ACHN (cell line): Measurements from ENCODE around the gene S100PBP.

ENCODE experiments used
- DNase-seq: peaks from one replicate; pipeline ENCODE4 v3.0.0-alpha.2; 2015
- in situ Hi-C: cut with HindIII; loops from 2 replicates; pipeline ENCODE4 v1.10.0; 2017; ENCODE audit warnings: low sequenced_read_pairs, low pct_ligation_motif_present, low pct_unique_long_range_greater_than_20kb

The S100PBP gene

DNA sequence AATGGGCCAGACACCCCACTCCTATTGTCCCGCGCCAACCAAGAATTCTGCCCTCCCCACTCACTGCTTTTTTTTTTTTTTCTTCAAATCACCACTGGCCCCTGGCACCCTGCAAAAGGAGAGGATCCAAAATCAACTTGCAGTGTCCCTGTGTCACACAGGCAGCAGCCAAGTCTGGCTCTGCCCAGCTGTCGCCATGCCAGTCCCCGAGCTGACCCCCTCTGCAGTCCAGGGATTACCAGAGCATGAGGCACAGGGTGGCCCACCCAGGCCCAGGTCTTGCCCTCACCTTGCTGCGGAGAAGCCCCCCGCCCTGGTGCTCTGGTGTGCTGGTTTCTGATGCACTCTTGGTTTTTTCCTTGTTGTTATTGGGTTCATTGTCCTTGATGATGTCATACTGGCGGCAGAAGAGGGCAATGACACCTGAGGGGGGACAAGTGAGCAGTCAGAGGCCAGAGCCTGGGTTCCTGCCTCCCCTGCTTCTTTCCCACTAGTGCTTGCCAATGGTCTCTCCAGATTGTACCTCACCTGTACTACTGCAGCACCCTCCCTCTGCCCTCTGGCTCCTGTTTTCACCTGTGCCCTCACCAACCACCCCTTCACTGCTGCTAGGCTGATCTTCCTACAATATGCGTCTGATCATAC lies 47.0 kb downstream of the S100PBP start:
- DNase-seq: no peak
- in situ Hi-C loops: no loop called here

GRCh38 chr1:32865639-32866405 lies 48.4 kb downstream of the S100PBP start:
- no peak for DNase-seq
- in situ Hi-C loops: no loop called here

DNA sequence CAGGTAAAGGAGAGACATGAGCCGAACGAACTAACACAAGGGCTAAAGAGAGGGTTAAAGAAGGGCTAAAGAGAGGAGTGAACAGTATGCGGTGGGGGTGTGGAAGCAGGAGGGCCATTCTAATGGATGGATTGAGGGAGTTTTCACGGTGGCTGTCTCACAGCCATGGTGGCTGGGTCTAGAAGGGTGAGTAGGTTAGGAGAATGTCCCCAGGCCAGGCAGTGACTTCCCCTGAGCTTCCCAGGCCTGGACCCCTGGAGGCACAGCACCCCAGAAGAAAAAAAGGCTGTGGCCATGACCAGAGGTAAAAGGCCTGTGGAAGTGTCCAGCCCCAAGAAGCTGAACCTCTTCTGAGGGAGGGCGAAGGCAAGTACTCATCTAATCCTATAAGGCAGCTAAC lies 49.7 kb downstream of the S100PBP start:
- no peak for DNase-seq
- in situ Hi-C loops: no loop called here

DNA sequence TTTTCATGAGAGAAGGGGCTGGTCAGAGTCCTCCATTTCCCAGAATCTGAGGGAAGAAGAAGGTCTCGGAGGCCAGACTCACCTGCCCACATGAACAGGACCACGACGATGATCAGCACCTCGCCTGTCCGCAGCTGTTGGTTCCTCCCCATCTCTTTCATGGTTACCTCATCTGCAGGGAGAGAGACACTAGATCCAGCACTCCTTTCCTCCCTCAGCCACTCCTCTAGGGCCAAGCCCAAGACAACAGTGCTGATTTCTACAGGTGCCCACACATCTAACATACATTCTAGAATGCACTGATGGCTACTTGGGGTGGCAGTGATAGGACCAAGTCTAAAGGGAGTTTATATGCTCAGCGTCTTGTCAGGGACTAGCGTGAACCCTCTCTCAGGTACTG lies 50.2 kb downstream of the S100PBP start:
- in situ Hi-C loops: no loop called here

DNA sequence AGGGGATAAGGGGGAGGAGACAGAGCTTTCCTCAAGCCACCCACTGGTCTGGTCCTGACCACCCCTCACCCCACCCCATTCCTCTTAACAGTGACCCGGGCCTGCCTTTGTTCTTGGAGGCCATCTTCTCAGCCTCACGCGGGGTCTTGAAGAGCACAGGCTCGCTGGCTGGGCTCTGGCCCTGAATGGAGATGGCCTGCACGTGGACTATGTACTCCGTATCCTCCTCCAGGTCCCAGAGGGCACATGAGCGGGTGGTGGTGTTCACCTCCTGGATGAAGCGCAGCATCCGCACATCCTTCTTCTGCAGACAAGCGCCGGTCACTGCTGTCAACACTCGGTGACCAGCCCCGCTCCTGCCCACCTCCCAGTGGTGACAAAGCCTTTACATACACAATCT lies 50.6 kb downstream of the S100PBP start:
- in situ Hi-C loops: no loop called here
- no peak for DNase-seq

More for the DNA sequence above, 50.2 kb downstream of the S100PBP start:
- DNase-seq: no peak

- in situ Hi-C loops: no loop called here
- DNase-seq: no peak
Measured at GRCh38 chr1:32868806-32869455, 51.5 kb downstream of the S100PBP start.

DNA sequence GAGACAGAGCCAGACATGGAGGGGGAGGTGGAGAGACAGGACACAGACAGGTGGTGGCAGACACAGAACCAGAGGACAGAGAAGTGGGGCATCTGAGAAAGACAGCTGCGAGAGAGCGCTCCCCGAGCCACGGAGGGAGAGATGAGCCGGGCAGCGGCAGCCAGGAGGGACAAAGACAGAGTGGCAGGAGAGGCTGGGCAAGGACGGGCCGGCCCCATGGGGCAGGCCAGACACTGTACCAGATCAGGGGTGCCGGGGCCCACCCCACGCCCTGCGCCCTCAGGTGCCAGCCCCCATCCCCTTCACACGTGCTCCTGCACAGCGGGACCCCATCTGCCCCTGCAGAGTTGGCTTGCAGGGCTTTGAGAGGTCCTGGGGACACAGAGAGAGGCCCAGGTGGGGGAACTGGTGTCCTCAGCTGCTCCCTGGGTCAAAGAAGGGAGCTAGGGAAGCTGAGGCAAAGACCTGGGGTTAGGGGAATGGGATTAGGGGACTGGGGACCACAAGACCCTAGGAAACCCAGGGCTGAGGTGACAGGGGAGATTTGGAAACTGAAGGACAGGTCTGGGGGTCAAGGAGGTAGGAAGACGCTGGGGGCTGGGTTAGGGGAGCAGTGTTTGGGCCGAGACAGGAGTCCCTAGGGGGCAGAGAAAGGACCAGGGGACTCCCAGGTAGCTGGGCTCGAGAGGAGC lies 52.6 kb downstream of the S100PBP start:
- no peak for DNase-seq
- in situ Hi-C loops: no loop called here

- DNase-seq: no peak
- in situ Hi-C loops: no loop called here
Measured at GRCh38 chr1:32870615-32871363, 53.3 kb downstream of the S100PBP start, which contains the start of gene FNDC5. Gene FNDC5 (minus strand): TSS chr1:32870912.

- in situ Hi-C loops: no loop called here
Measured at GRCh38 chr1:32871364-32872191, 54.1 kb downstream of the S100PBP start.

DNA sequence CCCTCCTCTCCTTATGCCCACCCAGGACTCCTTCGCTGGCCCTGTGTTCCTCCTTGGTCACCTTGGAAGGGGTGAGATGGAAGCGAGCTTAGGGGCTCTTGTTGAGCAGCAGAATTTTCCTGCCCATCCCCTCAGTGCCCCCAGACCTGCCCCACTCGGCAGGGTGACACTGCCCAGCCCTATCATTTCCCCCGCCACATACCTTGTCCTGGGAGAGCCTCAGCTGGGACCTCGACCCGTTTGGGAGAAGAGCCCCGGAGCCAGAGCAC lies 54.7 kb downstream of the S100PBP start:
- no peak for DNase-seq
- in situ Hi-C loops: no loop called here

More at GRCh38 chr1:32871364-32872191, 54.1 kb downstream of the S100PBP start:
- DNase-seq: no peak

- in situ Hi-C loops: no loop called here
- no peak for DNase-seq
Measured at GRCh38 chr1:32873484-32873883, 56.0 kb downstream of the S100PBP start.

DNA sequence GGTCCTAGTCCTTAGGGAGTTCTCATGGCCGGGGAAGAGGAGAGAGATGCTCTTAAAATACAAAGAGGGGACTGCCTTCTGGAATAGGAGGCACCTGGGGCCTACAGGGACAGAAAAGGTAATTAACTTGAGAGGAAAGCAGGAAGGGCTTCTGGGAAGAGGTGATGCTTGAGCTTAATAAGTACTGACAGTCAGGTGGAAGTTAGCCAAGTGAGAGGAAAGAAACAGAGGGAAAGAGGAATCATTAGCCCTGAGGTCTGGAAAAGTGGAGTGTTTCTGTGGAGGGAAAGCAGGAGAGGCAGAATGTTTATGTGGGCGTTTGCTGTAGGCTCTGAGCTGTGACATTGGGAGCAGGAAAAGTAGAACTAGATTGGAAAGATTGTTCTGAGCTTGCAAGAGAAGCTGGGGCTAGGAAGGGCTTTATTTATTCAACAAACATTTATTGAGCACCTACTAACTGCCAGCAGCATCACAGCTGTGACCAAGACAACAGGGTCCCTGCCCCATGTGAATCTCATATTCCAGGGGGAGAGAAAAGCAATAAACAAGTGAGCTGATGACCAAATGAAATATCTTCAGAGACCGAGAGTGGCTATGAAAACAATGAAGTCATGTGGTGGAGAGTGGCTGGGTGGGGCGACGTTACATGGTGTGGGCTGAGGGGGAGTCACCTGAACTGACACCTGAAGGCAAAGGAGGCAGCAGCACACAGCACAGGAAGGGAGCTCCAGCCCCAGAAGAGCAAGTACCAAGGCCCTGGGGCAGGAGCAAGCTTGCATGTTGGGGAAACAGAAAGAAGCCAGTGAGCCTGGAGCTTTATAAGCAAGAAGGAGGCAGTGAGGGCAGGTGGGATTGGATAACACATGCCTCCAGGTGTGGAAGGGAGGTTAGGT lies 57.7 kb downstream of the S100PBP start:
- no peak for DNase-seq
- in situ Hi-C loops: no loop called here

DNA sequence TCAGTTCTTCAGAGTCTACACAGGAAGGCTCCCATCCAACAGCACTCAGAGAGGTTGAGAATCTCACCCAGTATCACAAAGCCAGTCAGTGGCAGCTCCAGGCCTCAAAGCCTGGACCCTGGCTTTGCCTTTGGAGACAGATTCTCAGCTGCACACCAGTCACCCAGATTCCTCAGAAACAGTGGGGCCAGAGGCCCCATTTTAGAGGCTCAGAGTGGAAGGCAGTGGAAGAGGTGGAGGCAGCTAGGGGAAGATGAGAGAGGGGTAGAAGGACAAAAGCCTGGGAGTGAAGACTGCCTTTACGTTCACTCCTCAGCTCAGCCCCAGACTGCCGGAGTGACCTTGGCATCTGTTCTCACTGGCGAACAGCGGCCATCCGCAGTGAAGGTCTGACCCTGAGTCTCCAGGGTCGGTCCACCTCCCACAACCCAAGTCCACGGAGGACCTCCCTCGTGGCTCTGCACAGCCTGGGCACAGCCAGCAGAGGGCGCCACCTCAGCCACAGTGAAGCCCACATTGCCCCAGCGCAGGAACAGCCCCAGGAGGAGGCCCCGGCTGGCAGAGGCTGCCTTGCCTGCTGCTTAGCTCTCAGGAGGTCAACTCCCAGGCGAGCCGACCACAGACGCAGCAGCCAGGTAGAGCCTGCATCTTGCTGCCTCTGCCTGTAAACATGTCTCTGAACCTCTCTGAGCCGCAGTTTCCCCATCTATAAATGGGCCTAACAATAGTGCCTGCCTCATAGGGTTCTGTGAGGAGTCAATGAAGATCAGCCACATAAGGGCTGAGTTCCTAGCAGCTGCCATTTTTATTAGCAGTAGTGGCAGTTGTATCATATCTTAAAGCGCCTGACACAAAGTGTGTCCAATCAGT lies 59.1 kb downstream of the S100PBP start:
- in situ Hi-C loops: no loop called here
- peak; percentile 54 for DNase-seq

GRCh38 chr1:32877211-32878110 lies 60.0 kb downstream of the S100PBP start:
- no peak for DNase-seq
- in situ Hi-C loops: no loop called here

- in situ Hi-C loops: no loop called here
- no peak for DNase-seq
Measured at GRCh38 chr1:32878183-32878582, 60.7 kb downstream of the S100PBP start.
